A549 (cell line): ENCODE results near the gene ISM1. TPM values are rescaled to one million over a fixed set of nuclear protein-coding genes. Genes with fewer than 3 reads are reported as not detected.

Experiments used
- ATAC-seq, 2 experiments: fragments of 200-7000 bp in 1 of 2; fragments of >200 bp in 1 of 2; cut with Nextera tagmentation in 1 of 2; cut with Tn5 transposase in 1 of 2; 3 replicates each; pipeline versions ENCODE4 v1.8.0 to v1.9.1; 2018 to 2020; ENCODE audit warnings: mild to moderate bottlenecking in 1 of 2, moderate library complexity in 1 of 2
- CTCF ChIA-PET: fragments of 300-600 bp; sonication (Branson Sonifier 250); formaldehyde crosslinking; extraction: SDS; loops from one replicate; lab custom pipeline; 2021; ENCODE audit warnings: antibody characterized with exemption, inconsistent platforms; lab: Yijun Ruan, JAX
- POLR2A ChIA-PET: fragments of 350-600 bp; formaldehyde crosslinking; extraction: SDS; loops from one replicate; lab custom pipeline; 2021; ENCODE audit warnings: antibody characterized with exemption, inconsistent platforms; lab: Yijun Ruan, JAX
- DNase-seq, 2 experiments: peaks; one replicate each; pipeline versions ENCODE4 v3.0.0 to v3.0.0-alpha.2; 2011 to 2016; ENCODE audit warnings: low read depth in 1 of 2, low spot score in 1 of 2
- FAIRE-seq: peaks from 2 replicates; lab custom pipeline; 2011; peaks lifted over from hg19 to GRCh38; lab: Jason Lieb, UNC
- H3K27ac ChIP-seq, 2 experiments: fragments of >200 bp; sonication (Bioruptor Twin); formaldehyde crosslinking; 3 replicates each; pipeline ENCODE4 v1.5.1; 2016 to 2017
- H3K4me1 ChIP-seq: fragments of >200 bp; sonication (Bioruptor Twin); formaldehyde crosslinking; 3 replicates; pipeline ENCODE4 v1.6.1; 2016
- H3K4me2 ChIP-seq: fragments of >200 bp; sonication (Bioruptor Twin); formaldehyde crosslinking; 3 replicates; pipeline ENCODE4 v1.6.1; 2016
- H3K4me3 ChIP-seq: fragments of >200 bp; sonication (Bioruptor Twin); formaldehyde crosslinking; 3 replicates; pipeline ENCODE4 v1.5.1; 2016
- H3K9me3 ChIP-seq: fragments of >200 bp; sonication (Bioruptor Twin); formaldehyde crosslinking; 3 replicates; pipeline ENCODE4 v1.6.1; 2016
- CBX2 ChIP-seq: fragments of 200-600 bp; sonication (generic); IDR thresholded peaks from 2 replicates; pipeline ENCODE4 v1.6.1; 2016; ENCODE audit warnings: low read depth, mild to moderate bottlenecking, borderline replicate concordance
- CEBPB ChIP-seq, 2 experiments: fragments of >200 bp in 1 of 2; sonication (Bioruptor Twin) in 1 of 2; formaldehyde crosslinking in 1 of 2; IDR thresholded peaks; 2 replicates each; pipeline ENCODE4 v1.6.1; 2012 to 2016
- CHD4 ChIP-seq: fragments of 200-600 bp; sonication (generic); IDR thresholded peaks from 2 replicates; pipeline ENCODE4 v1.6.1; 2016; ENCODE audit warnings: antibody characterized with exemption, mild to moderate bottlenecking, borderline replicate concordance
- FOSB ChIP-seq: fragments of 250-450 bp; sonication (Bioruptor Pico); IDR thresholded peaks from 2 replicates; pipeline ENCODE4 v1.5.0; 2020; ENCODE audit warnings: mild to moderate bottlenecking, moderate library complexity
- FOXS1 ChIP-seq: fragments of 250-450 bp; sonication (Bioruptor Pico); IDR thresholded peaks from 2 replicates; pipeline ENCODE4 v1.5.0; 2020; ENCODE audit warnings: mild to moderate bottlenecking, moderate library complexity
- HDAC2 ChIP-seq: fragments of 200-600 bp; sonication (generic); IDR thresholded peaks from 2 replicates; pipeline ENCODE4 v1.6.1; 2016
- JUN ChIP-seq, 2 experiments: fragments of >200 bp; sonication (Bioruptor Twin); formaldehyde crosslinking; IDR thresholded peaks; 2 replicates in 1 of 2; 3 replicates in 1 of 2; pipeline ENCODE4 v1.6.1; 2016 to 2017
- KDM5A ChIP-seq: fragments of 200-600 bp; sonication (generic); IDR thresholded peaks from 2 replicates; pipeline ENCODE4 v1.6.1; 2016; ENCODE audit warnings: antibody characterized with exemption, mild to moderate bottlenecking
- MAFK ChIP-seq: fragments of 450-650 bp; IDR thresholded peaks from 2 replicates; pipeline ENCODE4 v1.6.1; 2014; ENCODE audit not compliant: partially characterized antibody
- MAZ ChIP-seq: fragments of 150-350 bp; IDR thresholded peaks from 2 replicates; pipeline ENCODE4 v1.6.1; 2014; ENCODE audit warnings: antibody characterized with exemption, low read depth, low read length, borderline replicate concordance
- MYC ChIP-seq: IDR thresholded peaks from 2 replicates; pipeline ENCODE4 v1.6.1; 2012; ENCODE audit warnings: mild to moderate bottlenecking, inconsistent platforms, low read length, improper control_type of control experiment, borderline replicate concordance
- NFE2L2 ChIP-seq: fragments of 150-350 bp; conservative IDR thresholded peaks from 2 replicates; pipeline ENCODE4 v1.6.1; 2014; ENCODE audit warnings: low read length
- NPAS2 ChIP-seq: fragments of 250-450 bp; sonication (Bioruptor Pico); IDR thresholded peaks from 2 replicates; pipeline ENCODE4 v1.8.0; 2022; ENCODE audit warnings: mild to moderate bottlenecking, moderate library complexity, borderline replicate concordance
- NR3C1 ChIP-seq: fragments of >200 bp; sonication (Bioruptor Twin); formaldehyde crosslinking; IDR thresholded peaks from 3 replicates; pipeline ENCODE4 v1.6.1; 2017
- POLR2AphosphoS2 ChIP-seq: conservative IDR thresholded peaks from 2 replicates; pipeline ENCODE4 v1.6.1; 2012; ENCODE audit warnings: low read length, improper control_type of control experiment, inconsistent platforms
- RNF2 ChIP-seq: fragments of 200-600 bp; sonication (generic); IDR thresholded peaks from 2 replicates; pipeline ENCODE4 v1.6.1; 2016; ENCODE audit warnings: low read depth, mild to moderate bottlenecking, antibody characterized with exemption, moderate library complexity, borderline replicate concordance
- SREBF2 ChIP-seq: fragments of 450-650 bp; IDR thresholded peaks from 2 replicates; pipeline ENCODE4 v1.6.1; 2014; ENCODE audit warnings: mild to moderate bottlenecking, moderate library complexity
- TFCP2L1 ChIP-seq: fragments of 250-450 bp; sonication (Bioruptor Pico); IDR thresholded peaks from 2 replicates; pipeline ENCODE4 v1.5.0; 2021; ENCODE audit warnings: mild to moderate bottlenecking
- ZNF302 ChIP-seq: fragments of 250-450 bp; sonication (Bioruptor Pico); IDR thresholded peaks from 2 replicates; pipeline ENCODE4 v1.9.0; 2021; ENCODE audit warnings: inconsistent platforms, mild to moderate bottlenecking, moderate library complexity
- WGBS: methylation state at CpG from one replicate; pipeline ENCODE4 v1.1.6; 2017; ENCODE audit errors: missing lambda C conversion rate; 5-methylcytosine and 5-hydroxymethylcytosine counted together
- polyA plus RNA-seq, 4 experiments: library from polyadenylated mRNA; depleted of rRNA in 3 of 4; stranded (reverse); fragments of >200 nt; fragmentation: RNase III in 1 of 4; extraction: RNeasy Plus Mini Kit Qiagen cat#74134 plus additional on column Dnase treatment in 1 of 4; gene quantifications; 2 replicates in 3 of 4; 3 replicates in 1 of 4; pipeline ENCODE4 v1.2.3, GENCODE V29; 2011 to 2017
- TF ChIP-seq, protein P1 (sequence below): fragments of 250-450 bp; sonication (Bioruptor Pico); IDR thresholded peaks from 2 replicates; pipeline ENCODE4 v1.5.0; 2021; ENCODE audit warnings: mild to moderate bottlenecking, moderate library complexity, borderline replicate concordance
- TF ChIP-seq, protein P2 (sequence below): fragments of 250-450 bp; sonication (Bioruptor Pico); IDR thresholded peaks from 2 replicates; pipeline ENCODE4 v1.5.0; 2020; ENCODE audit warnings: low read depth, mild to moderate bottlenecking, moderate library complexity
- TF ChIP-seq, protein P3 (sequence below): IDR thresholded peaks from 2 replicates; pipeline ENCODE4 v1.6.1; 2012
- TF ChIP-seq, protein P4 (sequence below): fragments of >200 bp; sonication (Bioruptor Twin); formaldehyde crosslinking; IDR thresholded peaks from 2 replicates; pipeline ENCODE4 v1.6.1; 2016
- TF ChIP-seq, protein P5 (sequence below): fragments of 450-650 bp; IDR thresholded peaks from 2 replicates; pipeline ENCODE4 v1.6.1; 2014; ENCODE audit warnings: antibody characterized with exemption

The ISM1 gene
- polyA plus RNA-seq, 2 of the 4 experiments (the other 2 are of a cell fraction): 0.18 to 0.39 TPM

DNA sequence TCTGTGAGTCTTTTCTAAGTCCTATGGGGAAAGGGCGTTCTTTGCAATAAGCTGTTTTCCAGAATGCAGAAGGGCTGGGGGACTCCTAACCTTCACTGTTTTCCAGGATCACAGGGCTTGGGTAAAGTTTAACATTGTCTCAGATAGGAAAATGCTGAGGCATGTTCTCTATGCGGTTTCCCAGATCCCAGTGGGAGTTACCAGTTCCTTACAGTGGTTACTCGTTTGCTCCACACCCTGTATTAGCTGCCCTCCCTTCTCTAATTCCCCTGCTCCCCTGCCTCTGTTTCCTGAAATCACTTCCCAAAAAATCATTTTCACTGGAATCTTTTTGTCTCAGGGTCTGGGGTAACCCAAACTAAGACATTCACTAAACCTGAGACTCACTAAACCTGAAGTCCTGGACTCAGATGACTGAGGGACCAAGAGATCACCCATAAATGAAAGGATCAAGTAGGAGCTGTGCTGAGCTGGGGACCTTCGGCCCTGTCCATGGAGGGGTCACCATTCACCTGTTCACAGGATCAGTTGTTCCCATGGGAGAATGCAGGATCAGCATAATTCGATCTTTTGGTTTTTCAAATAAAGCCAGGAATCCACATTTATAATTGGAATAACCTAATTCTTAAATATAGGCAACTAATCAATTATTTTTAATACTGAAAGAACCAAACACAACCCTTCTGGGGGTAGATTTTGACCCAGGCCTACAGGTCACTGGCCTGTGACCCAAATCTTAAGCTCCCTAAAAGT lies 76.2 kb downstream of the ISM1 start:
- no peak for ATAC-seq
- H3K4me3 ChIP-seq: no peak overlapping the region
- 66% methylated on average over 5 of the region's 5 CpGs for WGBS
- no peaks in the 10 kb centered on the region for H3K9me3 ChIP-seq
- peaks cover 5% of the 10 kb centered on the region for H3K4me1 ChIP-seq
- no peak for DNase-seq
- POLR2A ChIA-PET: no interaction called here
- no peak overlapping the region for H3K4me2 ChIP-seq
- CTCF ChIA-PET: interaction anchor here (1.3 to 1.6 kb wide), 4 partner anchors 10 to 27 kb away, joined by 3 to 6 read pairs (median 4); no protein-coding TSS in a partner anchor
- no peak for FAIRE-seq
- H3K27ac ChIP-seq: no peak overlapping the region
- TF ChIP-seq POLR2AphosphoS2 (no peak), MAFK (peak; percentile 79)

DNA sequence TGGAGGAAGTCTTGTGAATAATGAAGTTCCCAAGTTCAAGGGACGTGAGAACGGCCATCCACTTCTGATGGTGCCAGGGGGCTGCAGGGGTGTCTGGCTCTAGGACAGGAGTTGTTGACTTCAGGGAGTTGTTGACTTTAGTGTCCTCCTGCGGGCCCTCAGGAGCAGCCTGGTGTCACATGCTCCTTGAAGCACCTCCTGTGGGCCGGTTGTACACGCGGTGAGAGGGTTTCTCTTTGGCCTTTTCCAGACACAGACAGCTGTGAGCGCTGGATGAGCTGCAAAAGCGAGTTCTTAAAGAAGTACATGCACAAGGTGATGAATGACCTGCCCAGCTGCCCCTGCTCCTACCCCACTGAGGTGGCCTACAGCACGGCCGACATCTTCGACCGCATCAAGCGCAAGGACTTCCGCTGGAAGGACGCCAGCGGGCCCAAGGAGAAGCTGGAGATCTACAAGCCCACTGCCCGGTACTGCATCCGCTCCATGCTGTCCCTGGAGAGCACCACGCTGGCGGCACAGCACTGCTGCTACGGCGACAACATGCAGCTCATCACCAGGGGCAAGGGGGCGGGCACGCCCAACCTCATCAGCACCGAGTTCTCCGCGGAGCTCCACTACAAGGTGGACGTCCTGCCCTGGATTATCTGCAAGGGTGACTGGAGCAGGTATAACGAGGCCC lies 77.8 kb downstream of the ISM1 start:
- CTCF ChIA-PET: no interaction called here
- 87% methylated on average over 28 of the region's 29 CpGs for WGBS
- FAIRE-seq: no peak

DNA sequence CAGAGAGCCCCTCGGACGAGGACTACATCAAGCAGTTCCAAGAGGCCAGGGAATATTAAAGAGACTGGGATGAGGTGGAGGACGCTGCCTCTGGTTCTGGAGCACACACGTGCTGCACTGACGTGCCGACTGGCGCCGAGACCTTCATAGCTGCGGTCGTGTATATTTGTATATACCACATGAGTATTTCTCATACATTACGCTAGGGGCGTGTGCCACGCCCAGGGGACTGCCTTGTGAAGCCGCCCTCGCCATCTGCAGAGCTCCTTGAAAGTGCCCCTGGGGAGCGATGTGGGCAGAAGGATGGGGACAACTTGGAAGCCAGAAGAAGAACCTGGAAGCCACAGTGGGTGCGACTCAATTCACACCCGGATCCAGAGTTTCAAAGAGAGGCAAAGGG lies 78.3 kb downstream of the ISM1 start:
- Histone ChIP-seq H3K4me2 (no peak overlapping the region), H3K4me1 (no peaks in the 10 kb centered on the region), H3K27ac (no peak overlapping the region), H3K9me3 (no peaks in the 10 kb centered on the region), H3K4me3 (no peak overlapping the region)
- TF ChIP-seq, protein P1, sequence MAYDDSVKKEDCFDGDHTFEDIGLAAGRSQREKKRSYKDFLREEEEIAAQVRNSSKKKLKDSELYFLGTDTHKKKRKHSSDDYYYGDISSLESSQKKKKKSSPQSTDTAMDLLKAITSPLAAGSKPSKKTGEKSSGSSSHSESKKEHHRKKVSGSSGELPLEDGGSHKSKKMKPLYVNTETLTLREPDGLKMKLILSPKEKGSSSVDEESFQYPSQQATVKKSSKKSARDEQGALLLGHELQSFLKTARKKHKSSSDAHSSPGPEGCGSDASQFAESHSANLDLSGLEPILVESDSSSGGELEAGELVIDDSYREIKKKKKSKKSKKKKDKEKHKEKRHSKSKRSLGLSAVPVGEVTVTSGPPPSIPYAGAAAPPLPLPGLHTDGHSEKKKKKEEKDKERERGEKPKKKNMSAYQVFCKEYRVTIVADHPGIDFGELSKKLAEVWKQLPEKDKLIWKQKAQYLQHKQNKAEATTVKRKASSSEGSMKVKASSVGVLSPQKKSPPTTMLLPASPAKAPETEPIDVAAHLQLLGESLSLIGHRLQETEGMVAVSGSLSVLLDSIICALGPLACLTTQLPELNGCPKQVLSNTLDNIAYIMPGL: no peak
- TF ChIP-seq CEBPB (IDR thresholded peaks at IDR 0.05) (no peak), RNF2 (no peak), FOSB (CRISPR knock-in tag) (no peak), NPAS2 (CRISPR knock-in tag) (no peak), MYC (no peak), SREBF2 (no peak), CBX2 (no peak), HDAC2 (no peak), POLR2AphosphoS2 (no peak), MAZ (no peak), ZNF302 (no peak), TFCP2L1 (CRISPR knock-in tag) (no peak), JUN (IDR thresholded peaks at IDR 0.05) (no peak), NFE2L2 (no peak)
- TF ChIP-seq, protein P2, sequence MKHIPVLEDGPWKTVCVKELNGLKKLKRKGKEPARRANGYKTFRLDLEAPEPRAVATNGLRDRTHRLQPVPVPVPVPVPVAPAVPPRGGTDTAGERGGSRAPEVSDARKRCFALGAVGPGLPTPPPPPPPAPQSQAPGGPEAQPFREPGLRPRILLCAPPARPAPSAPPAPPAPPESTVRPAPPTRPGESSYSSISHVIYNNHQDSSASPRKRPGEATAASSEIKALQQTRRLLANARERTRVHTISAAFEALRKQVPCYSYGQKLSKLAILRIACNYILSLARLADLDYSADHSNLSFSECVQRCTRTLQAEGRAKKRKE (CRISPR knock-in tag): no peak
- TF ChIP-seq, protein P3, sequence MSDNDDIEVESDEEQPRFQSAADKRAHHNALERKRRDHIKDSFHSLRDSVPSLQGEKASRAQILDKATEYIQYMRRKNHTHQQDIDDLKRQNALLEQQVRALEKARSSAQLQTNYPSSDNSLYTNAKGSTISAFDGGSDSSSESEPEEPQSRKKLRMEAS: no peak
- WGBS: 77% methylated on average over 18 of the region's 18 CpGs
- ChIA-PET CTCF (interaction anchor here (0.5 kb wide), 1 partner anchor 208 kb away, joined by 4 read pairs; no protein-coding TSS in a partner anchor), POLR2A (no interaction called here)
- no peak for FAIRE-seq
- no peak for DNase-seq
- no peak for ATAC-seq

More for the DNA sequence above, 77.8 kb downstream of the ISM1 start:
- no peaks in the 10 kb centered on the region for H3K4me1 ChIP-seq
- H3K4me2 ChIP-seq: no peak overlapping the region
- TF ChIP-seq CHD4 (no peak), KDM5A (no peak), NR3C1 (no peak), FOSB (CRISPR knock-in tag) (no peak), MAFK (no peak), POLR2AphosphoS2 (no peak), FOXS1 (CRISPR knock-in tag) (no peak)
- TF ChIP-seq, protein P4, sequence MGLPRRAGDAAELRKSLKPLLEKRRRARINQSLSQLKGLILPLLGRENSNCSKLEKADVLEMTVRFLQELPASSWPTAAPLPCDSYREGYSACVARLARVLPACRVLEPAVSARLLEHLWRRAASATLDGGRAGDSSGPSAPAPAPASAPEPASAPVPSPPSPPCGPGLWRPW: no peak
- TF ChIP-seq, protein P5, sequence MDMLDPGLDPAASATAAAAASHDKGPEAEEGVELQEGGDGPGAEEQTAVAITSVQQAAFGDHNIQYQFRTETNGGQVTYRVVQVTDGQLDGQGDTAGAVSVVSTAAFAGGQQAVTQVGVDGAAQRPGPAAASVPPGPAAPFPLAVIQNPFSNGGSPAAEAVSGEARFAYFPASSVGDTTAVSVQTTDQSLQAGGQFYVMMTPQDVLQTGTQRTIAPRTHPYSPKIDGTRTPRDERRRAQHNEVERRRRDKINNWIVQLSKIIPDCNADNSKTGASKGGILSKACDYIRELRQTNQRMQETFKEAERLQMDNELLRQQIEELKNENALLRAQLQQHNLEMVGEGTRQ: no peak
- TF ChIP-seq, all 56 proteins: peak for 0
- no peak for ATAC-seq
- H3K27ac ChIP-seq: no peak overlapping the region
- H3K9me3 ChIP-seq: no peaks in the 10 kb centered on the region
- no peak overlapping the region for H3K4me3 ChIP-seq
- no peak for DNase-seq
- POLR2A ChIA-PET: no interaction called here
